ENCODE measurements around the gene NACA.

DNA sequence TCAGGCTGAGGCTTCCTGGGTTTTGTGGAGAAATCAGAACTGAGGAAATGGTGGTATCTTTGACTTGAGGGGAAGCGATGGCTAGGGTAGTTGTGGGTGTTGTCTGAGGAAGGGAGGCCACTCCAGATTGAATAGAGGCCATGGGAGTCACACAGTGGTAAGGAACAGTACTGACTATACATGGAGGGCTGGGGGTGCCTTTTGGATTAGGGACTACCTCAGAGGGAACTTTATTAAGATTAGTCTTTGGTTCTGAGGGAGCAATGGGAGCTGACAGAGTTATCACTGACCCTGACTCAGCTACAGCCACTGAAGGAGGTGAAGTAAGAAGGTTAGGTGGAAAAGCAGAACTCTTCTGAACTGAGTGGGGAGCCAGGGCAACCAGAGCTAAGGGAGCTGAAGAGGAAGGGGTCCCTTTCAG lies 4.4 kb downstream of the NACA start:
- no peak for TF ChIP-seq POLR2A (IDR thresholded peaks at IDR 0.05; ENCODE audit: extremely low read depth, insufficient read length)
- TF ChIP-seq, protein P1, sequence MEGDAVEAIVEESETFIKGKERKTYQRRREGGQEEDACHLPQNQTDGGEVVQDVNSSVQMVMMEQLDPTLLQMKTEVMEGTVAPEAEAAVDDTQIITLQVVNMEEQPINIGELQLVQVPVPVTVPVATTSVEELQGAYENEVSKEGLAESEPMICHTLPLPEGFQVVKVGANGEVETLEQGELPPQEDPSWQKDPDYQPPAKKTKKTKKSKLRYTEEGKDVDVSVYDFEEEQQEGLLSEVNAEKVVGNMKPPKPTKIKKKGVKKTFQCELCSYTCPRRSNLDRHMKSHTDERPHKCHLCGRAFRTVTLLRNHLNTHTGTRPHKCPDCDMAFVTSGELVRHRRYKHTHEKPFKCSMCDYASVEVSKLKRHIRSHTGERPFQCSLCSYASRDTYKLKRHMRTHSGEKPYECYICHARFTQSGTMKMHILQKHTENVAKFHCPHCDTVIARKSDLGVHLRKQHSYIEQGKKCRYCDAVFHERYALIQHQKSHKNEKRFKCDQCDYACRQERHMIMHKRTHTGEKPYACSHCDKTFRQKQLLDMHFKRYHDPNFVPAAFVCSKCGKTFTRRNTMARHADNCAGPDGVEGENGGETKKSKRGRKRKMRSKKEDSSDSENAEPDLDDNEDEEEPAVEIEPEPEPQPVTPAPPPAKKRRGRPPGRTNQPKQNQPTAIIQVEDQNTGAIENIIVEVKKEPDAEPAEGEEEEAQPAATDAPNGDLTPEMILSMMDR (IDR thresholded peaks at IDR 0.05; ENCODE audit: low read depth, low read length), result no peak
- TF ChIP-seq, protein P2, sequence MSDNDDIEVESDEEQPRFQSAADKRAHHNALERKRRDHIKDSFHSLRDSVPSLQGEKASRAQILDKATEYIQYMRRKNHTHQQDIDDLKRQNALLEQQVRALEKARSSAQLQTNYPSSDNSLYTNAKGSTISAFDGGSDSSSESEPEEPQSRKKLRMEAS (IDR thresholded peaks at IDR 0.05; ENCODE audit: low read depth, low read length), result no peak
- no peak for TF ChIP-seq MYC (IDR thresholded peaks at IDR 0.05; ENCODE audit: low read depth, low read length)

Measured in NB4 (cell line).